ENCODE measurements around the gene ZCRB1.

The ZCRB1 gene

GRCh38 chr12:42327227-42327590, 1.3 kb upstream of the ZCRB1 start:
- DNase-seq (ENCODE audit: low read depth), result no peak

GRCh38 chr12:42326541-42327226, 790 bp upstream of the ZCRB1 start:
- DNase-seq (ENCODE audit: low read depth), result no peak

GRCh38 chr12:42325326-42325652, 605 bp downstream of the ZCRB1 start:
- no peak for DNase-seq (ENCODE audit: low read depth)

DNA sequence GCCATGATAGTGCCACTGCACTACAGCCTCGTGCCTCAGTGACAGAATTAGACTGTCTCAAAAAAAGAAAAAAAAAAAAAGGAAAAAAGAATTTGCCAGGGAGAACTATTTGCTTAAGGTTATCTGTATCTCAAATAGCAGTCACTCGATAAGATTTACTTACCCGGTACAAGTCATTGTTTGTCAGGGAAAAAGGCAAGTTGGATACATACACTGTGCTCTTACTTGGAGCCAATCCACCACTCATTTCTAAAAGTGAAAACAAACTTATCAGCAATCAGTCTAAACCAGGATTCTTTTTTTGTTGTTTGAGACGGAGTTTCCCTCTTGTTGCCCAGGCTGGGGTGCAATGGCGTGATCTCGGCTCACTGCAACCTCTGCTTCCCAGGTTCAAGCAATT, 2.0 kb downstream of the ZCRB1 start:
- DNase-seq (ENCODE audit: low read depth), result no peak

- no peak for DNase-seq (ENCODE audit: low read depth)
Measured at GRCh38 chr12:42322567-42322966, 3.3 kb downstream of the ZCRB1 start.

GRCh38 chr12:42320796-42321195, 5.1 kb downstream of the ZCRB1 start:
- DNase-seq (ENCODE audit: low read depth), result no peak

DNA sequence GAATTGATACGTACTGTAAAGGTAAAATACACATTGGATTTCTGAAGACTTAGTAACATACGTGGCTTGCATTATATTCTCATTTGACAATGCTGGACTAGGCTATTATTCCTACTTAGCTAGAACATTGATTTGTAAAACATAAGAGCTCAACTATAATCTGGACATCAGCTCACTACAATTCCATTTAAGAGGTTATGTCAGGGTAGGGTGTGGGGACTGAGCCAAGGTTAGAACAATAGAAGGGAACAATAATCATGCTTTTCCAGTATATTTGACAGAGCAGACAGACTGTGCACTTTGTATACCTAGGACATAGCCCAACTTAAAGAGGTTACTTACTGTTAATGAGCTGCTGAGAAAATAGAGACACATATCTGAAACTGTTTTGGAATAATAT, 10.8 kb downstream of the ZCRB1 start:
- no peak for DNase-seq (ENCODE audit: low read depth)

DNA sequence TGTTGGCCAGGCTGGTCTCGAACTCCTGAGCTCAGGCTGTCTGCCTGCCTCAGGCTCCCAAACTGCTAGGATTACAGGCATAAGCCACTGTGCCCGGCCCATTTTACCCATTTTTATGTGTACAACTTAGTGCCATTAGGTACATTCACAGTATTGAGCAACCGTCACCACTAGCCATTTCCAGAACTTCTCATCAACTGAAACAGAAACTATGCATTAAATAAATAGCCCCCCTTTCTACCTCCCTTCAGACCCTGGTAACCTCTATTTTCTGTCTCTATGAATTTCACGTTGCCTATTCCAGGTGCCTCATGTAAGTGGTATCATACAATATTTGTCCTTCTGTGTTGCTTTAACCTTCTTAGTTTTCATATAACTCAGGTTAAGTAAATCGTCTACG, 15.9 kb downstream of the ZCRB1 start:
- no peak for DNase-seq (ENCODE audit: low read depth)

- no peak for DNase-seq (ENCODE audit: low read depth)
Measured at GRCh38 chr12:42308390-42308789, 17.5 kb downstream of the ZCRB1 start.

DNA sequence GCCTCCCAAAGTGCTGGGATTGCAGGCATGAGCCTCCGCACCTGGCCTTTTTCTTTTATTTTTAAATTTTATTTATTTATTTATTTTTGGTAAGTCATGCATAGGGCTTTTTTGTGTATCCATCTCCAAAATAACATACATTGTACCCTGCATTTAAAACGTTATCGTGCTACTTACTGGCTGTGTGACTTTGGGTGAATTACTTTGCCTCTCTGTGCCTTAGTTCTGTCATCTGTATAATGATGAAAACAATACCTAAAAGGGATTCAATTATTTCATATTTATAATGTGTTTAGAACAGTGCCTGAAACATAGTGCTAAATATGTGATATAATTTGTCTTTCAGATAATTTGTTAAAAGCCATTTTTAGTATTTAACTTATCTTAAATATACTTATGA, 19.6 kb downstream of the ZCRB1 start:
- no peak for DNase-seq (ENCODE audit: low read depth)

GRCh38 chr12:42299392-42300308, 26.2 kb downstream of the ZCRB1 start:
- peak; percentile 21 for DNase-seq (ENCODE audit: low read depth)

DNA sequence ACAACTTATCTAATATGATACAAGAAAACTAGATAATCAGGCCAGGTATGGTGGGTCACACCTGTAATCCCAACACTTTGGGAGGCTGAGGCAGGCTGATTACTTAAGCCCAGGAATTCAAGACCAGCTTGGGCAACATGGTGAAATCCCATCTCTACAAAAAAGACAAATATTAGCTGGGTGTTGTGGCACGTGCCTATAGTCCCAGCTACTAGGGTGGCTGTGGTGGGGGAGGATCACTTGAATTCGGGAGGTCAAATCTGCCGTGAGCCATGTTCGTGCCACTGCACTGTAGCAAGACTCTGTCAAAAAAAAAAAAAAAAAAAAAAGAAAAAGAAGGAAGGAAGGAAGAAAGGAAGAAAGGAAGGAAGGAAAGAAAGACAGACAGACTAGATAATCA, 27.0 kb downstream of the ZCRB1 start:
- DNase-seq (ENCODE audit: low read depth), result no peak

GRCh38 chr12:42296503-42297109, 29.3 kb downstream of the ZCRB1 start:
- no peak for DNase-seq (ENCODE audit: low read depth)

GRCh38 chr12:42291680-42292079, 34.2 kb downstream of the ZCRB1 start:
- no peak for DNase-seq (ENCODE audit: low read depth)

- DNase-seq (ENCODE audit: low read depth), result no peak
Measured at GRCh38 chr12:42288544-42288943, 37.4 kb downstream of the ZCRB1 start.

- DNase-seq (ENCODE audit: low read depth), result no peak
Measured at GRCh38 chr12:42286741-42287140, 39.2 kb downstream of the ZCRB1 start.

GRCh38 chr12:42285431-42285830, 40.5 kb downstream of the ZCRB1 start:
- DNase-seq (ENCODE audit: low read depth), result no peak

GRCh38 chr12:42284876-42285275, 41.0 kb downstream of the ZCRB1 start:
- no peak for DNase-seq (ENCODE audit: low read depth)

DNA sequence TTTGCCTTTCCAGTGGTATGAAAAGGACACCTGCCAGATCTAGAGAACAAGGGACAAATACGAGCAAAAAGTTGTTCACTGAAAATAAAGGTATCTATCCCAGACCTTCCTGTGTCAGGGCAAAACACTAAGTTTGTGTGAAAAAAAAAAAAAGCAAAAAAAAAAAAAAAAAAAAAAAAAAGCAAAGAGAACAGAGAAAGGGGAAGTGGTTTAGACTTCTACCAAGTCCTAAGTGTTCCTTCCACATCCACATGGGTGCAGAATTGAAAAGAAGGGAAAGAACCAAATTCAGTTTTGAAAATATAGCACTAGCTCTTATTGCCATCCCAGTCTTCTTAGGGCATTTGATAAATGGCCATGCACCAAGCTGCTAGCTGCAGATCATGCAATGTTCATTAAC, 41.7 kb downstream of the ZCRB1 start:
- DNase-seq (ENCODE audit: low read depth), result no peak

DNA sequence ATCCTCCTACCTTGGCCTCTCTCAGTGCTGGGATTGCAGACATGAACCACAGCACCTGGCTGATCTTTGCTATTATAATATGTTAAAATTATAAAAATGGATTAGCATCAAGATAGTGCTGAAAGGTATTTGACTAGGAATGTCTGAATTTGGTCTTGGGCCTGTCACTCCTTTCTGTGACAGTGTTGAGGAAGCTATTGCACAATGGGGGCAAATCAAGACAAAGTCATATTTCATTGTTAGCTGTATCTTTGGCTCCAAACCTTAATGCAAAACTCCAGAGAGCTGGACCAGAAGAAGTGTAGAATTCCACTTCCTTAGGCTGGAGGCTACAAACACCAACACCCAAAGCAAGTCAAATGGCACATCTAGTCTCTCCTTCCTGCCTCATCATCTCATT, 42.2 kb downstream of the ZCRB1 start:
- DNase-seq (ENCODE audit: low read depth), result no peak

- no peak for DNase-seq (ENCODE audit: low read depth)
Measured at GRCh38 chr12:42282294-42282693, 43.6 kb downstream of the ZCRB1 start.

DNA sequence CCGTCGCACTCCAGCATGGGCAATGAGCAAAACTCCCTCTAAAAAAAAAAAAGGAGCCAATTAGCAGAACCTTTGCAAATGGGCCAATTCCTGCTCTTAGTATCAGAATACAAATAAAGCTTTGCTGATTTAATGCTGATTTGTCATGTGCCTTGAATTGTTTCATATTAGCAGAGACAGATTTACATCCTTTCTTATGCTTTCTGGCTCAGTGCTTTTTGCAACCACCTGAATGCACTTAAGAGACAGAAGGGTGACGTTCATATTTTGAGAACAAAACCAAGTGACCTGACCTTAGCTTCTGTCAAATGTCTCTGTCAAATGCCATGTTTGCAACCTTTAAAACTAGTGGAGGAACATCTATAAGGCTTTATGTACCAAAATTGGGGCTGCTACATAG, 44.0 kb downstream of the ZCRB1 start:
- DNase-seq (ENCODE audit: low read depth), result no peak

GRCh38 chr12:42281278-42281677, 44.6 kb downstream of the ZCRB1 start:
- DNase-seq (ENCODE audit: low read depth), result no peak

Measured in stimulated activated CD8-positive, alpha-beta memory T cell treated with anti-CD3 and anti-CD28 coated beads, Interleukin-7, amount 100 ng/mL, for 24 hours (primary cell).